Nephron (organoid): ENCODE measurements around the gene SH3RF2.

Experiments
- H3K27ac Mint-ChIP-seq, 3 experiments: 2 replicates each; pipeline ENCODE4 v1.8.0; 2020; ENCODE audit warnings: mixed read lengths in 3 of 3, mild to moderate bottlenecking in 2 of 3, moderate library complexity in 1 of 3
- H3K27me3 Mint-ChIP-seq: 2 replicates; pipeline ENCODE4 v1.8.0; 2021; ENCODE audit warnings: low read depth, mild to moderate bottlenecking, moderate library complexity, mixed read lengths
- H3K36me3 Mint-ChIP-seq: 2 replicates; pipeline ENCODE4 v1.8.0; 2020; ENCODE audit warnings: low read depth, mixed read lengths
- H3K4me1 Mint-ChIP-seq: 2 replicates; pipeline ENCODE4 v1.8.0; 2020; ENCODE audit warnings: mixed read lengths
- H3K4me3 Mint-ChIP-seq, 3 experiments: 2 replicates each; pipeline ENCODE4 v1.8.0; 2020; ENCODE audit warnings: mild to moderate bottlenecking in 3 of 3, mixed read lengths in 3 of 3, moderate library complexity in 2 of 3
- H3K9me3 Mint-ChIP-seq: 2 replicates; pipeline ENCODE4 v1.8.0; 2020; ENCODE audit warnings: mixed read lengths
- TF ChIP-seq, protein P1 (sequence below), 3 experiments: fragments of 200-600 bp; sonication (generic); IDR thresholded peaks; one replicate each; pipeline ENCODE4 v1.5.0; 2021; ENCODE audit warnings: antibody characterized with exemption in 3 of 3; ENCODE audit not compliant: unreplicated experiment in 3 of 3

The SH3RF2 gene

DNA sequence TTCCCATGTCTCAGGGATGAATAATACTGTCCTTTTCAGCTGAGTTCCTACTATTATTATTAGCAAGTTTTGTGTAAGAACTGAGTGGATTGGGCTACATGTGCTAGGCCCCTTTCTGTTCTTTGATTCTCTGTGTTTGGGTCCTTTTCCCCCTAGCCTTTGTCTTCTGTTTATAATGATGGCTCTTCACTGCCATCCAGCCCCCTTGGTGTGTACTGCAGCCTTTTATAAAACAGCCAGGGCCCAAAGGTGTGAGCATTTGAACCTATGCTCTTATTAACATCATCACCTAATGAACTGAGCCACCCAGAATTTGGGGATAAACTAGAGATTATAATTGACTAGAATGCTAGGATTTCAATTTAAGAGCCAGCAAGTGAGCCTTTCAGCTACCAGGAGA is 116.4 kb downstream of the SH3RF2 start:
- TF ChIP-seq, protein P1, sequence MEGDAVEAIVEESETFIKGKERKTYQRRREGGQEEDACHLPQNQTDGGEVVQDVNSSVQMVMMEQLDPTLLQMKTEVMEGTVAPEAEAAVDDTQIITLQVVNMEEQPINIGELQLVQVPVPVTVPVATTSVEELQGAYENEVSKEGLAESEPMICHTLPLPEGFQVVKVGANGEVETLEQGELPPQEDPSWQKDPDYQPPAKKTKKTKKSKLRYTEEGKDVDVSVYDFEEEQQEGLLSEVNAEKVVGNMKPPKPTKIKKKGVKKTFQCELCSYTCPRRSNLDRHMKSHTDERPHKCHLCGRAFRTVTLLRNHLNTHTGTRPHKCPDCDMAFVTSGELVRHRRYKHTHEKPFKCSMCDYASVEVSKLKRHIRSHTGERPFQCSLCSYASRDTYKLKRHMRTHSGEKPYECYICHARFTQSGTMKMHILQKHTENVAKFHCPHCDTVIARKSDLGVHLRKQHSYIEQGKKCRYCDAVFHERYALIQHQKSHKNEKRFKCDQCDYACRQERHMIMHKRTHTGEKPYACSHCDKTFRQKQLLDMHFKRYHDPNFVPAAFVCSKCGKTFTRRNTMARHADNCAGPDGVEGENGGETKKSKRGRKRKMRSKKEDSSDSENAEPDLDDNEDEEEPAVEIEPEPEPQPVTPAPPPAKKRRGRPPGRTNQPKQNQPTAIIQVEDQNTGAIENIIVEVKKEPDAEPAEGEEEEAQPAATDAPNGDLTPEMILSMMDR (IDR thresholded peaks at IDR 0.05; ENCODE audit: unreplicated experiment in 3 of 3): peak in 2 of 3 experiments; percentile 7 to 16
- Mint-ChIP-seq H3K36me3 (peaks cover 5% of the 10 kb centered on the region), H3K27ac (no peak overlapping the region), H3K9me3 (no peaks in the 10 kb centered on the region), H3K27me3 (peaks cover 25% of the 10 kb centered on the region), H3K4me3 (no peak overlapping the region), H3K4me1 (peaks cover 9% of the 10 kb centered on the region)

DNA sequence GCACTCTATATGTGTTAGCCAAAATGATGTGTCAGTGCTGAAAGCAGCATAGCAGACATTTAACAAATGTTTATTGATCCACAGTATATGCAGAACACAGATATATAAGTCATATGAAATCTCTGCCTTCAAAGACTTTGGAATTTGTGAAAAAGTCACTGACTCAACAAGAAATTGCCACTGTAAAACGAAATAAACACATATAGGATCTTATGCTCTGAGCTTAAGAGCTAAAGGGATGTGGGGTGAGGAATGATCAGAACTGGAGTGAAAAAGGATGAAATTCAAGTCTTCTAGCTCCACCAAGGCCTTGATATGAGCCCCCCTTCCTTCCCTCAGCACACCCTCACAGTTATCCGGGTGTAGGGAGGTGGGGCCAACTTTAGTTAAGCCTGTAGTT is 119.1 kb downstream of the SH3RF2 start:
- H3K4me3 Mint-ChIP-seq: no peak overlapping the region
- peaks cover 30% of the 10 kb centered on the region for H3K27me3 Mint-ChIP-seq
- H3K4me1 Mint-ChIP-seq: peaks cover 7% of the 10 kb centered on the region
- TF ChIP-seq, protein P1 (IDR thresholded peaks at IDR 0.05; ENCODE audit: unreplicated experiment in 3 of 3): no peak
- no peaks in the 10 kb centered on the region for H3K9me3 Mint-ChIP-seq
- H3K27ac Mint-ChIP-seq: no peak overlapping the region
- H3K36me3 Mint-ChIP-seq: peaks cover 7% of the 10 kb centered on the region

DNA sequence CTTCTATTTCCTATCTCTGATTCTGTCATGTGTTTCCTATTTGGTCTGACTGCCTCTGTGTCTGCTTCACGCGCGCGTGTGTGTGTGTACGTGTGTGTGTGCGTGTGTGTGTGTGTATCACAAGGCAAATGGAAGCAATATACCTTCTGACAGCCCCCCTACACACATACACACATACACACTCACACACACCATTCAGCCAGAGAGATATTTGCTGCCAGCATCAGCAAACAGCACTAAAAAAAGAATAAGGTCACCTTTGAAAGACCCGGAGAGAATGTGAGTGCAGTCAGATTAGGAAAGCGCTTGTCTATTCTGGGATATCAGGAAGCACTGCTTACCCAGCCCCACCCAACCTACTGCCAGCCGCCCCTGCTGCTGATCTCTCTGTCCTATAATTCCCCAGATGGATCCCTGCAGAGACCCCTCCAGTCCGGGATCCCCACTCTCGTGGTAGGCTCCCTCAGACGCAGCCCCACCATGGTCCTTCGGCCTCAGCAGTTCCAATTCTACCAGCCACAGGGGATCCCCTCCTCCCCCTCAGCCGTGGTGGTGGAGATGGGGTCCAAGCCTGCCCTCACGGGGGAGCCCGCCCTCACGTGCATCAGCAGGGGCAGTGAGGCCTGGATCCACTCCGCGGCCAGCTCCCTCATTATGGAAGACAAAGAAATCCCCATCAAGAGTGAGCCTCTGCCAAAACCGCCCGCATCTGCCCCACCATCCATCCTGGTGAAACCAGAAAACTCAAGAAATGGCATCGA is 123.3 kb downstream of the SH3RF2 start:
- peaks cover 7% of the 10 kb centered on the region for H3K4me1 Mint-ChIP-seq
- H3K27me3 Mint-ChIP-seq: peaks cover 28% of the 10 kb centered on the region
- H3K36me3 Mint-ChIP-seq: peaks cover 7% of the 10 kb centered on the region
- TF ChIP-seq, protein P1 (IDR thresholded peaks at IDR 0.05; ENCODE audit: unreplicated experiment in 3 of 3): no peak
- H3K27ac Mint-ChIP-seq: peak overlapping the region in 2 of 3 experiments; percentile 4 to 77
- H3K4me3 Mint-ChIP-seq: no peak overlapping the region
- H3K9me3 Mint-ChIP-seq: no peaks in the 10 kb centered on the region

GRCh38 chr5:146060221-146060585 is 123.8 kb downstream of the SH3RF2 start:
- H3K4me3 Mint-ChIP-seq: no peak overlapping the region
- H3K36me3 Mint-ChIP-seq: peaks cover 7% of the 10 kb centered on the region
- H3K9me3 Mint-ChIP-seq: no peaks in the 10 kb centered on the region
- peaks cover 7% of the 10 kb centered on the region for H3K4me1 Mint-ChIP-seq
- TF ChIP-seq, protein P1 (IDR thresholded peaks at IDR 0.05; ENCODE audit: unreplicated experiment in 3 of 3): no peak
- peaks cover 31% of the 10 kb centered on the region for H3K27me3 Mint-ChIP-seq
- no peak overlapping the region for H3K27ac Mint-ChIP-seq

DNA sequence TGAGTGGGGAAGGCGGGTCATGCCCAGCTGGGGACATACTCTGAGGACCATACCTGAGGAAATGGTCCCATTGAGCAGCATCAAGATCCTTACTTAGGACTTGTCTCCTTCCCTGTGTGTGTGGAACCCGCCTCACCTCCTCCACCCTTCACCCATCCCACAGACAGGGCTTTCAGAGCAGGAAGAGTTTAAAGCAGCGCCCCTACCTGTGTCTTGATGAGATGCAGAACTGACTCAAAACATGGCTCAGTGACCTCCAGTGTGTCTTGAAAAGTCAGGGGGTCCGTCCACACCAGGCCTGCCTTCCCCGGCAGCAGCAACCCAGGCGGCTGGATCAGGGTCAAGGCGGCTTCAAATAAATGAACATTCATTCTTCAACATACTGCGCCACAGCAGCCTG is 130.6 kb downstream of the SH3RF2 start:
- Mint-ChIP-seq H3K27ac (no peak overlapping the region), H3K4me3 (no peak overlapping the region), H3K36me3 (no peaks in the 10 kb centered on the region), H3K4me1 (peaks cover 41% of the 10 kb centered on the region), H3K9me3 (no peaks in the 10 kb centered on the region), H3K27me3 (peaks cover 29% of the 10 kb centered on the region)
- TF ChIP-seq, protein P1 (IDR thresholded peaks at IDR 0.05; ENCODE audit: unreplicated experiment in 3 of 3): no peak

DNA sequence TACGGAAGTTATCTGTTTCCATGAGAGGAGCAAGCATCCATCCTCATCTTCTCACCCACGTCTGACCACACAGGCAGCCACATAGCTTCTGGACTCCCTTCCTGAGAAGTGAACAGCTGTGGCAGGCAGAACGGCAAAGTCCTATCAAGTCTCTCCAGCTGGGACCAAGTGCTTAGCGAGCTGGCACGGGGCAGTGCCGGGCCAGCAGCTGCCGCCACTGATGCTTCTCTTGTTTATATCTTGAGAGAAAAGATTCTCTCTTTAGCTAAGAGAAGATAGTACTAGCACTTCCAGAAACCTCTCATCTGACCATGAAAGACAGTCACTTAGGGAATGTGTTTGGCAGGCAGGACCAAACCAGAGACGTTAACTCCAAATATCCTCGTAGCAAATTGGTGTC is 131.8 kb downstream of the SH3RF2 start:
- H3K27me3 Mint-ChIP-seq: peaks cover 34% of the 10 kb centered on the region
- no peak overlapping the region for H3K4me3 Mint-ChIP-seq
- peak overlapping the region; percentile 17 to 67 (median 65) for H3K27ac Mint-ChIP-seq
- H3K9me3 Mint-ChIP-seq: no peaks in the 10 kb centered on the region
- no peaks in the 10 kb centered on the region for H3K36me3 Mint-ChIP-seq
- peaks cover 42% of the 10 kb centered on the region for H3K4me1 Mint-ChIP-seq
- TF ChIP-seq, protein P1 (IDR thresholded peaks at IDR 0.05; ENCODE audit: unreplicated experiment in 3 of 3): no peak
